IMR-90 (cell line): ENCODE measurements around the gene C19orf53. TPM values are rescaled to one million over a fixed set of nuclear protein-coding genes. Genes with fewer than 3 reads are reported as not detected.

ENCODE experiments used
- ATAC-seq: fragments of 200-7000 bp; cut with Tn5 transposase; 2 replicates; pipeline ENCODE4 v1.9.1; 2020; ENCODE audit warnings: low read depth, mild to moderate bottlenecking, moderate library complexity
- BruUV-seq: library from RNA; stranded (reverse); fragments of 400-500 nt; replicated peaks from 2 replicates; lab custom pipeline; 2021; lab: Mats Ljungman, UMichigan
- CTCF ChIA-PET: fragments of 300-600 bp; formaldehyde crosslinking; extraction: SDS; loops from one replicate; lab custom pipeline; 2021; ENCODE audit warnings: antibody characterized with exemption; lab: Yijun Ruan, JAX
- POLR2A ChIA-PET: fragments of 300-600 bp; sonication (Branson Sonifier 250); formaldehyde crosslinking; loops from one replicate; lab custom pipeline; 2022; ENCODE audit warnings: antibody characterized with exemption; ENCODE audit not compliant: unreplicated experiment; lab: Charles Lee
- DNase-seq: peaks from one replicate; pipeline ENCODE4 v3.0.0; 2013
- H2AFZ ChIP-seq: replicated peaks from 2 replicates; pipeline ENCODE3; 2013; ENCODE audit warnings: low read length, mild to moderate bottlenecking; ENCODE audit not compliant: poor library complexity
- H2AK5ac ChIP-seq: 2 replicates; pipeline ENCODE4 v1.6.1; 2013; ENCODE audit warnings: low read depth, low read length, inconsistent platforms
- H2AK9ac ChIP-seq: replicated peaks from 2 replicates; pipeline ENCODE3; 2013; ENCODE audit warnings: mild to moderate bottlenecking, low read depth, low read length, moderate library complexity; ENCODE audit not compliant: poor library complexity
- H2BK120ac ChIP-seq: 2 replicates; pipeline ENCODE4 v1.6.1; 2013; ENCODE audit warnings: low read depth, low read length, inconsistent platforms
- H2BK15ac ChIP-seq: 3 replicates; pipeline ENCODE4 v1.6.1; 2013; ENCODE audit warnings: low read depth, low read length, inconsistent platforms
- H2BK20ac ChIP-seq: 2 replicates; pipeline ENCODE4 v1.6.1; 2013; ENCODE audit warnings: low read depth, mild to moderate bottlenecking, inconsistent platforms, low read length, moderate library complexity
- H2BK5ac ChIP-seq: 2 replicates; pipeline ENCODE4 v1.6.1; 2013; ENCODE audit warnings: mild to moderate bottlenecking, low read depth, low read length, inconsistent platforms; ENCODE audit not compliant: poor library complexity, severe bottlenecking
- H3K14ac ChIP-seq: replicated peaks from 2 replicates; pipeline ENCODE4 v1.6.1; 2013; ENCODE audit warnings: low read depth, low read length, inconsistent platforms
- H3K18ac ChIP-seq: 2 replicates; pipeline ENCODE4 v1.6.1; 2013; ENCODE audit warnings: low read depth, low read length, control low read depth
- H3K23ac ChIP-seq: 2 replicates; pipeline ENCODE4 v1.6.1; 2013; ENCODE audit warnings: low read depth, low read length, inconsistent platforms
- H3K27ac ChIP-seq: 2 replicates; pipeline ENCODE4 v1.5.1; 2013; ENCODE audit warnings: mild to moderate bottlenecking, control low read depth, low read length; ENCODE audit not compliant: insufficient read depth
- H3K27me3 ChIP-seq: 2 replicates; pipeline ENCODE4 v1.6.1; 2013; ENCODE audit warnings: low read length; ENCODE audit not compliant: control insufficient read depth, insufficient read depth
- H3K36me3 ChIP-seq: 2 replicates; pipeline ENCODE4 v1.6.1; 2013; ENCODE audit warnings: low read length, mixed read lengths; ENCODE audit not compliant: control insufficient read depth, insufficient read depth
- H3K4ac ChIP-seq: 2 replicates; pipeline ENCODE4 v1.6.1; 2013; ENCODE audit warnings: low read depth, low read length, inconsistent platforms
- H3K4me1 ChIP-seq: 2 replicates; pipeline ENCODE4 v1.6.1; 2013; ENCODE audit warnings: low read length, mixed read lengths; ENCODE audit not compliant: control insufficient read depth, insufficient read depth
- H3K4me2 ChIP-seq: 2 replicates; pipeline ENCODE4 v1.6.1; 2013; ENCODE audit warnings: low read depth, mild to moderate bottlenecking, control low read depth, low read length, moderate library complexity
- H3K4me3 ChIP-seq: 2 replicates; pipeline ENCODE4 v1.5.1; 2013; ENCODE audit warnings: low read depth, mild to moderate bottlenecking, control low read depth, low read length, moderate library complexity; ENCODE audit not compliant: insufficient read depth
- H3K56ac ChIP-seq: 2 replicates; pipeline ENCODE4 v1.6.1; 2013; ENCODE audit warnings: low read length, inconsistent platforms; ENCODE audit not compliant: insufficient read depth; ENCODE audit errors: extremely low read depth
- H3K79me1 ChIP-seq, 2 experiments: 2 replicates each; pipeline ENCODE4 v1.6.1; 2013; ENCODE audit warnings: low read length in 2 of 2, inconsistent platforms in 1 of 2, low read depth in 1 of 2
- H3K9ac ChIP-seq: 2 replicates; pipeline ENCODE4 v1.6.1; 2013; ENCODE audit warnings: low read depth, low read length, control low read depth
- H3K9me1 ChIP-seq: 2 replicates; pipeline ENCODE4 v1.6.1; 2013; ENCODE audit warnings: low read length, inconsistent platforms; ENCODE audit not compliant: insufficient read depth
- H3K9me3 ChIP-seq: 2 replicates; pipeline ENCODE4 v1.6.1; 2013; ENCODE audit warnings: low read length; ENCODE audit not compliant: control insufficient read depth, insufficient read depth
- H4K20me1 ChIP-seq: 2 replicates; pipeline ENCODE4 v1.6.1; 2013; ENCODE audit warnings: low read length, inconsistent platforms; ENCODE audit not compliant: insufficient read depth
- H4K5ac ChIP-seq: 2 replicates; pipeline ENCODE4 v1.6.1; 2013; ENCODE audit warnings: mild to moderate bottlenecking, low read depth, low read length, control low read depth
- H4K8ac ChIP-seq, 2 experiments: 2 replicates each; pipeline ENCODE4 v1.6.1; 2013; ENCODE audit warnings: low read depth in 2 of 2, low read length in 2 of 2, control low read depth in 1 of 2, inconsistent platforms in 1 of 2
- H4K91ac ChIP-seq: 2 replicates; pipeline ENCODE4 v1.6.1; 2013; ENCODE audit warnings: low read depth, low read length, inconsistent platforms; ENCODE audit not compliant: insufficient read depth
- BHLHE40 ChIP-seq: fragments of 150-350 bp; IDR thresholded peaks from 2 replicates; pipeline ENCODE4 v1.6.1; 2016; ENCODE audit warnings: mild to moderate bottlenecking, low read depth, low read length
- CEBPB ChIP-seq: IDR thresholded peaks from 2 replicates; pipeline ENCODE4 v1.6.1; 2012; ENCODE audit warnings: low read depth, low read length, improper control_type of control experiment
- CHD1 ChIP-seq: IDR thresholded peaks from 2 replicates; pipeline ENCODE4 v1.6.1; 2012; ENCODE audit warnings: low read depth, low read length, improper control_type of control experiment
- CTCF ChIP-seq: conservative IDR thresholded peaks from 2 replicates; pipeline ENCODE4 v1.5.1; 2012; ENCODE audit warnings: mild to moderate bottlenecking, low read depth, low read length, improper control_type of control experiment
- MAFK ChIP-seq: IDR thresholded peaks from 2 replicates; pipeline ENCODE4 v1.6.1; 2012; ENCODE audit warnings: low read depth, low read length, improper control_type of control experiment
- MXI1 ChIP-seq: IDR thresholded peaks from 2 replicates; pipeline ENCODE4 v1.6.1; 2012; ENCODE audit warnings: low read depth, mild to moderate bottlenecking, low read length, moderate library complexity, borderline replicate concordance
- POLR2A ChIP-seq: IDR thresholded peaks from 2 replicates; pipeline ENCODE4 v1.6.1; 2012; ENCODE audit warnings: mild to moderate bottlenecking, low read depth, low read length
- RFX5 ChIP-seq: IDR thresholded peaks from 2 replicates; pipeline ENCODE4 v1.8.0; 2012; ENCODE audit warnings: low read depth, mild to moderate bottlenecking, low read length, moderate library complexity
- WGBS, 2 experiments: methylation state at CpG; one replicate each; pipeline versions ENCODE4 v1.1.5 to v1.1.7; 2013; ENCODE audit warnings: missing lambda C conversion rate in 2 of 2; ENCODE audit not compliant: insufficient read length in 1 of 2; ENCODE audit errors: extremely low coverage in 2 of 2; 5-methylcytosine and 5-hydroxymethylcytosine counted together
- dilution Hi-C: fragments of 300-500 bp; cut with HindIII; formaldehyde crosslinking; loops from one replicate; pipeline ENCODE4 v1.14.3; 2018; ENCODE audit warnings: low sequenced_read_pairs; ENCODE audit not compliant: unreplicated experiment
- in situ Hi-C: fragments of 300-500 bp; cut with MboI; formaldehyde crosslinking; loops from 3 replicates; pipeline ENCODE4 v1.14.3; 2019; ENCODE audit warnings: low sequenced_read_pairs, inconsistent platforms, mixed read lengths
- intact Hi-C: fragments of 100-400 bp; cut with micrococcal nuclease; formaldehyde crosslinking; loops from 2 replicates; pipeline ENCODE4 v1.10.0; 2022
- polyA plus RNA-seq, 3 experiments: library from polyadenylated mRNA; depleted of rRNA; stranded (reverse); fragments of >200 nt; gene quantifications; 2 replicates each; pipeline ENCODE4 v1.2.3, GENCODE V29; 2012; ENCODE audit warnings: low replicate concordance in 1 of 3
- total RNA-seq: library from RNA; depleted of rRNA; stranded (reverse); fragments of >200 nt; gene quantifications from 2 replicates; pipeline ENCODE4 v1.2.3, GENCODE V29; 2012
- TF ChIP-seq, protein P1 (sequence below): fragments of 150-350 bp; IDR thresholded peaks from 2 replicates; pipeline ENCODE4 v1.6.1; 2016; ENCODE audit warnings: low read depth, mild to moderate bottlenecking, low read length, moderate library complexity, borderline replicate concordance

Gene C19orf53
- total and polyA plus RNA-seq, 2 of the 4 experiments (the other 2 are of a cell fraction) = 61.3 to 290 TPM

DNA sequence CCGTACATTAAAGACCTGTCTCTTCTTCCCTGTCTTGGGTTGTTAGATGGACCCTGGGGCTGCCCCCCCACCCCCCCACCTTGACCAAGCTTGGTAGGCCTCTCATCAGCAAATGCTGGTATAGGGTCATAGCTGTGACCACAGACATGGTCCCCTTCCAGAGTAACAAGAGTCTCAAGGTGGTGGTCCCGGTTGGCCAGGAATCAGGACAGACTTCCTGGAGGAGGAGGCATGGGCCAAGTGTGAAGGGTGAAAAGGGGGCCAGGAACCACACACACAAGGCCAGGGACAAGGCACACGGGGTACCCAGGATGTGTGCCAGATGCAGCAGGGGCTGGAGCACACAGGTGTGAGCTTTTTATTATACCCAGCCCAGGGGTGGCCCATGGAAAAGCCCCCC lies 11.0 kb upstream of the C19orf53 start:
- Histone ChIP-seq H3K9ac (no peak overlapping the region), H4K8ac (no peak overlapping the region), H3K36me3 (peaks cover 52% of the 10 kb centered on the region), H3K4ac (no peak overlapping the region), H2AK9ac (no peak overlapping the region), H3K4me3 (no peak overlapping the region), H3K79me1 (peaks cover 18 to 38% of the 10 kb centered on the region in 2 experiments), H3K4me2 (no peak overlapping the region), H2AK5ac (no peak overlapping the region), H2BK5ac (no peak overlapping the region), H3K56ac (no peak overlapping the region), H3K23ac (no peak overlapping the region), H3K14ac (no peak overlapping the region), H3K18ac (no peak overlapping the region), H4K91ac (no peak overlapping the region), H3K4me1 (peaks cover 7% of the 10 kb centered on the region), H4K20me1 (0 out of 2 replicates have a peak, but pooled peaks cover 8% of the 10 kb centered on the region), H2BK15ac (no peak overlapping the region), H3K9me1 (no peaks in the 10 kb centered on the region; the same call in 1 of the 2 replicates), H2AFZ (no peak overlapping the region), H4K5ac (no peak overlapping the region), H2BK20ac (no peak overlapping the region), H3K9me3 (no peaks in the 10 kb centered on the region), H2BK120ac (no peak overlapping the region), H3K27me3 (no peaks in the 10 kb centered on the region), H3K27ac (no peak overlapping the region)
- CTCF ChIA-PET = no interaction called here
- in situ Hi-C loops (loop anchor here (25.0 kb wide), 1 partner anchor 324 kb away; the partner anchor contains the start of genes C19orf67 and SAMD1), intact Hi-C loops (no loop called here), dilution Hi-C loops (no loop called here)
- BruUV-seq = no TSS peak
- 100% methylated on average over 1 of the region's 3 CpGs; no CpG with 5 or more reads in 1 of the 2 experiments for WGBS, 2 experiments
- ATAC-seq (no peak), DNase-seq (no peak)
- TF ChIP-seq MAFK (no peak), CEBPB (no peak), POLR2A (no peak), BHLHE40 (no peak), MXI1 (no peak), CTCF (no peak), RFX5 (no peak), CHD1 (no peak)
- TF ChIP-seq, protein P1, sequence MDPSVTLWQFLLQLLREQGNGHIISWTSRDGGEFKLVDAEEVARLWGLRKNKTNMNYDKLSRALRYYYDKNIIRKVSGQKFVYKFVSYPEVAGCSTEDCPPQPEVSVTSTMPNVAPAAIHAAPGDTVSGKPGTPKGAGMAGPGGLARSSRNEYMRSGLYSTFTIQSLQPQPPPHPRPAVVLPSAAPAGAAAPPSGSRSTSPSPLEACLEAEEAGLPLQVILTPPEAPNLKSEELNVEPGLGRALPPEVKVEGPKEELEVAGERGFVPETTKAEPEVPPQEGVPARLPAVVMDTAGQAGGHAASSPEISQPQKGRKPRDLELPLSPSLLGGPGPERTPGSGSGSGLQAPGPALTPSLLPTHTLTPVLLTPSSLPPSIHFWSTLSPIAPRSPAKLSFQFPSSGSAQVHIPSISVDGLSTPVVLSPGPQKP = no peak
- POLR2A ChIA-PET = interaction anchor here (0.6 kb wide), 1 partner anchor 9 kb away, joined by 5 read pairs; no protein-coding TSS in a partner anchor
